Activated T-cell treated with anti-CD3 and anti-CD28 coated beads, Interleukin-2, amount 50 U/mL, for 48 hours (primary cell): ENCODE data around the gene KRT7.

Experiments
- DNase-seq, 2 experiments: peaks; one replicate each; pipeline ENCODE4 v3.0.0-alpha.2; 2020

The KRT7 gene

DNA sequence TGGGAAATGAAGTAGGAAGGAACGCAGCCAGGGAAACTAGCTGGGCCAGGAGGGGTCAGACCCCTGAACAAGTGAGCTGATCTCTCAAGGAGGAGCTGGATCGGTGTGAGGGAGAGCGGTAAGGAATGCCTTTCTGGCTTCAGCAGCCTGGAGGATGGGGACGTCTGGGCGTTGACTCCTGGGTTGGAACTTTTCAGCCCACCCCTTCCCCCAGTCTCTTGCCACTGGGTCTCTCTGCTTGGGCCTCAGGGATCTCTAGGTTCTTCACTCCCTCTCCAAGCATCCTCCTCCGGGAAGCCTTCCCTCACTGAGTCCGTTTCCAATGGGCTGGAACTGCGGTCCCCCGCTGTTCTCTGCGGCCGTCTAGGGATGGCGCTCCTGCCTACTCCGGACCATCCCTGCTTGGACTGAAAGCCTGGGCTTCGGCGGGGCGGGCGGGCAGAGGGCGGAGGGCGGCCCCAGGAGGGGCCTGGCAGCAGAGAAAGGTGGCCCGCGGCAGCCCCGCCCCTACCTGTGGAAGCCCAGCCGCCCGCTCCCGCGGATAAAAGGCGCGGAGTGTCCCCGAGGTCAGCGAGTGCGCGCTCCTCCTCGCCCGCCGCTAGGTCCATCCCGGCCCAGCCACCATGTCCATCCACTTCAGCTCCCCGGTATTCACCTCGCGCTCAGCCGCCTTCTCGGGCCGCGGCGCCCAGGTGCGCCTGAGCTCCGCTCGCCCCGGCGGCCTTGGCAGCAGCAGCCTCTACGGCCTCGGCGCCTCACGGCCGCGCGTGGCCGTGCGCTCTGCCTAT, at the start of gene KRT7:
KRT7 (plus strand) TSS at position 570 of the 788 bp plus-strand sequence; CDS start at position 624, 54 bp downstream.
- no peak for DNase-seq

GRCh38 chr12:52183544-52183910, 49.5 kb upstream of the KRT7 start:
- no peak for DNase-seq

DNA sequence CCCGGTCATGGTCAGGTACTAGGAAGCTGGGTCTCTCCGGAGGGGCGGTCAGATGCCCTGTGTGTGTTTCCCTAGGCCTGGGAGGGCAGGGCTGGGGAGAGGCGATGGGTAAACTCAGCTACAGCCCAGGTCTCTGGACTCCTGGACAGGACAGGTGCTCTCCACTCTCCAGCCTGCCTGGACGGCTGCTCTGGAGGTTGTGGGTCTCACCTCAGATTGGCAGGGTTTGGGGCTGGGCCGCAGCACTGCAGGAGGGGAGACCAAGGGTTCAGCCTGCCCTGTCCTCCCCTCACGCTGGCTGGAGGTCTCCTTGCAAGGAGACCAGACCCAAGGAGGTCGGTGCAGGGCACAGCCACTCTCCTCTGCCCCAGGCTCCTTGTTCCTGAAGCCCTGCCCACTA, 49.1 kb upstream of the KRT7 start:
- no peak for DNase-seq

DNA sequence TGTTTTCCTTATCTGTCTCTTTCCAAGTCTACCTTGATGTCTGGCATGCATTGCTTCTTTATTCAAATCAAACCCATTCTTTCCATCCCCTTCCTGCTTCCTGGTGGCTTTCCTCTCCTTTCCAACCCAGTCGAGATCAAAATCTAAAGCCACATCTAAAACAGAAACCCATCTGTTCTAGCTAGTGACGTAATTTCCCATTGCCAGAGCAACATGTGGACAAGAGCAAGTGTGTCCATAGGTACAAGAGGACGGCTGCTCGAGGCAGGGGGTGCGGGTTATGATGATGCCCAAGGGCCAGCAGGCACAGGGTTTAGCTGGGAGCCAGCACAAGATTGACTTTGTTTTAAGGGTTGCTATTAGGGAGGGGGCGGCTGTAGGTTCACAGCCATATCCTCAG, 48.2 kb upstream of the KRT7 start:
- DNase-seq, result no peak

DNA sequence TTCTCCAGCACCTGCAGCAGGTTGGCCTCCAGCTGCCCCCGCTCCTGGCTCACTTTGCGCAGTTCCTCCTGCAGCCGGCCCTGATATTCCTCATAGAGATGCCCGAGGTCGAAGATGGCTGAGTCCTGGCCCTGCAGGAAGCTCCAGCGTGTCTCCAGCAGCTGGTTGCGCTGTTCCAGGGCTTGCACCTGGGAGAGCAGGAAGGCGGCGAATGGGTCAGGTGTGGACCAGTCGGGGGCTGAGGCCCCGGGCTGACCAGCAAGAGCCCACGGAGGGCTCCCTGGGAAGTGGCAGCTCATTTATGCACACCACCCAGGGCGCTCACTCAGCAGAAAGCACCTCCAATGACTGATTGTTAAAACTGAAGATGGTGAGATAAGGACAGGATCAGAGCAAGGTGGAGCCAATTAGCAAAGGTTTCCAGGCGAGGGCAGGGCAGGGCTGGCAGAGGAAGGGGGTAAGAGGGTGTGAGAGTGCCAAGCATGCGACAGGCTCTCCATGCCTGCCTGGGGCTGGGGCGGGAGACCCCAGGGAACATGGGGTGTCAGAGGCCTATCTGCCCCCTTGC, 47.6 kb upstream of the KRT7 start:
- no peak for DNase-seq

- no peak for DNase-seq
Measured at GRCh38 chr12:52186118-52186840, 46.8 kb upstream of the KRT7 start.

DNA sequence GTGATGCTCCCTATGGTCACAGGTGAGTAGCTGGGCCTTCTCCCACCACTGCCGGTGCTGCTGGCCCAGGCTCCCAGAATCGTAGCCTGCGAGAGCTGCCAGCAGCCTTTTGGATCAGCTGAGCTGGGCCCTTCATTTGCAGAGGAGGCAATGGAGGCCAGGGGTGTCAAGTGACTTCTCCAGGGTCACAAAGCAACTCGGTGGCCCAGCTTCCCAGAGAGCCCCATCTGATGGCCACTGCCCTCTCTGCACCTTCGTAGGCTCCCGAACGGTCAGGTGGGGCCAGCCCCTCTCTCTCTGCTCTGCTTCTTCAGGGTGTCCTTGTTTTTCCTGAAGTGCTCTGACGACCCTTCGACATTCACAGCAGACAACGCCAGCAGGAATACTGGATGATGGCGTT, 45.8 kb upstream of the KRT7 start:
- no peak for DNase-seq

- no peak for DNase-seq
Measured at GRCh38 chr12:52187640-52188039, 45.4 kb upstream of the KRT7 start.

- DNase-seq, result no peak
Measured at GRCh38 chr12:52188658-52189057, 44.4 kb upstream of the KRT7 start.

DNA sequence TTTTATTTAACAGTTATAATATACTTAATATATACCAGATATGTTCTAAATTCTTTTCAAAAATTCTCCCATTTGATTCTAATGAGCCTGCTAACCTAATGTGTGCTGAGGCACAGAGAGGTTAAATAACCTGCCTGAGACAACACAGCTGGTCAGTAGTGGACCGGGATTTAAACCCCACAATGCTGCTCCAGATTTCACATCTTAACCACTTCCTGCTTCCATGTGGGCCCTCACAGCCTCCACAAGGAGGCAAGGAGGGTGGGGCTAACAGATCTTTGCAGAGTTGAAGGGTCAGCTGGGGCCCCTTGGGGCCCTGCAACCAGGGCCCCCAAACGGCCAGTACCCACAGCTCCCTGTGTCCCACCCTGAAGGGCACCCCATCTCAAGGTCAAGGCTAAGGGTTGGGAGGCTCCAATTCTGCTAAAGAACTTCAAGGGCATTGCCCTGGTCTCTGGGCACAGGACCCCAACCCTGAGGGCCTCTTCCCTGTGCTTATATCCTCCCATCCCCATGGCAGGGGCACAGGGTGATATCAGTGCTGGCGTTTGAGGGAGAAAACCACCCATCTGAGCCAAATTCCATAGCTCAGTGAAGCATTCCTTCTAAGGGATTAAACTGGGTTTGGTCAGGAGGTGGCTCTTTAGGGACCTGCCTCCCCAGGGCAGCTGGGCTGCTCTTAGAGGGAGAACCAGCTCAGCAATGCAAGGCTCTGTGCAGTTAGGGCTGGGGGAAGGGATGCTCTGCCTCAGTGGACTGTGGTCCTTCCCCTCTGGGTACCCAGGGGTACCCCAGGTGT, 43.5 kb upstream of the KRT7 start:
- DNase-seq, result no peak

DNA sequence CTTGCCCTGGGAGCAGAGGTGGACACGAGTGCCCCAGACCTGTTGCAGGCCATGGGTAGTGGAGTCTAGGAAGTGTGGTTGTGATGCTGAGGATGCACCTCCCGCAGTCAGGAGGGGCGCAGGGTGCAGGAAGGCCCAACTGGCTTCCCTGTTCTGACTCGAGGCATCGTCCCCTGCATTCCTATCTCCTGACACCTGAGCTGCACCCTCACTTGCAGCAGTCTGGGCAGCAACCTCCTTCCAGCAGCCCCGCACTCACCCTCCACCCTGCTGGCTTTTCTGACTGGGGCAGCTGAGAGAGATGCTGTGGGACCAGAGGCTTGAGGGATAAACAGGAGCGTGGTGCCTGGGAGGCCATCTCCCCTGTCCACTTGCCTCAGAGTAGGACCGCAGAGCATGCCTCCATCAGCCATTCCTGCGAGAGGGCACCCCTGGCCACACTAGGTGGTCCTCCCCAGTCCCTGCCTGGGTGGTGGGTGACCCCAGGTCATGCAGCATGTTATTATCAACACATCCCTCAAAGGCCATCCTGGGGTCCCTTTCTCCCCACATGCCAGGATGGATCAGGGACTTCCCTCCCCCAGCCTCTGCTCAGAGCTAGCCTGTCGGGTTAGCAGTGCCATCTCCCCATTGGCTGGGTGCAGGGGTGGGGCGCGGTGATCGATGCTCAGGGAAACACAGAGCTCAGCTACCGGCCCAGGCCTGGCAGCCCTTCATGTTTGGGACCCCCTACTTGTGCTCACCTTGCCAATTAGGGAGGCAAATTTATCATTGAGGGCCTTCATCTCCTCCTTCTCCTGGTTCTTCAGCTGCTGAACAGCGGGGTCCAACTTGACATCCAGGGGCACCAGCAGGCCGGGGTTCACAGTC, 41.9 kb upstream of the KRT7 start:
- DNase-seq, result no peak

DNA sequence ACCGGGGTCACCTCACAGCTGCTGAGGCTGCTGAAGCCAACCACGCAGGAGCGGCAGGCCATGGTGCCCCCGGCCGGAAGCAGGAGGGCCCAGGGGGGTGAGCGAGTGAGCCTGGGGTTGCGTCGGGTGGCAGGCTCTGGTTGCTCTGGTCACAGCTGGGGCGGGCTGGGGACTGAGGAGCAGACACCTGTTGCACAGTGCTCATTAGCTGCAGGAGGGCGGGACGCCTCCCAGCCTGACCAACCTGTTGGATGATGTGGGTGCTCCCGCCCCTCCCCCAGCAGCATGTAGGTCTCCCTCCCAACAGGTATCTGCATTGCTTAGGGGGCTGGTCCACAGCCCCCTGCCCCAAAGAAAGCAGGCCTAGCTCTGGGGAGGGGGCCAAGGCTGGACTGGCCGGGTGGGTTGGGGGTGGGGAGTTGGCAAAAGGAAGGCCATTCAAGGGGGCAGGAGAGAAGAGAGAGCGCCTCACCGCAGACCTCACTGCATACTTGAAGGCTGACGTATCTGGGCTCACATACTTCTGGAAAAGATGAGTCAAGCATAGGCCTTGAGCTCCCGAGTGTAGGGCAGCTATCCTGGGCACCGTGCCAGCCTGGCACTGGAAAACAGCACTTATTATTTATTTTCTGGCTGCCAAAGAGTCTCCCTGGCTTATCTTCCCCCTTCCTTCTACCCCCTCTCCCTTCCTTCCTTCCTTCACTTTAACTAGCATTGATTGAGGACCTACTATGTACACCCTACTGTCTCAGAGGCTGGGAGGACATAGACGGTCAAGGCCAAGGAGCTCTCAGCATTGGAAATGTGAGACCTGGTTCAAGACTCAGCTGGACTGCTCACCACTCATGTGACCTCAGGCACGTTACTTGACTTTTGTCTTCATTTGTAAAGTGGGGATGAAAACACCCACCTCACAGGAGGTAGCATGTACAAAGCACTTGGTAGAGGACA, 40.9 kb upstream of the KRT7 start, which contains the start of gene KRT80:
KRT80 (minus strand) TSS at position 174 of the 951 bp plus-strand sequence; CDS start at position 62, 112 bp downstream.
- peak in 1 of 2 experiments; percentile 27 for DNase-seq

DNA sequence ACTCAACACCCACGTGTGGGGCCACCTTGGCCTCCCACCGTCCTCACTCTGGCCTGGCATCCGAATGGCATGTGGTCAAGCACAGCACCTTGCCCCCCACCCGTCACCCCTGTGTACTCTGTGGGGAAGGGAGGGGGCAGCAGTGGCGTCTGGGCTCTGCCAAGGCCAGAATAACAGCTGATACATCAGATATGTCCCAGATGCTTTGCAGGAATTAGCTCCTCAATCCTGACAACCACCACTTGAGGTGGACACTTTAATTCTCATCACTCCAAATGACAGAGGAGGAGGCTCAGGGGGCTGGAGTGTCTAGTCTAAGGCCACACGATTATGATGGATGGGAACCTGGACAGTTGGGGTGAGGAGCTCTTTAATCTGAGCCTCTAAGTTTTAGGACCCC, 39.5 kb upstream of the KRT7 start:
- DNase-seq, result no peak

DNA sequence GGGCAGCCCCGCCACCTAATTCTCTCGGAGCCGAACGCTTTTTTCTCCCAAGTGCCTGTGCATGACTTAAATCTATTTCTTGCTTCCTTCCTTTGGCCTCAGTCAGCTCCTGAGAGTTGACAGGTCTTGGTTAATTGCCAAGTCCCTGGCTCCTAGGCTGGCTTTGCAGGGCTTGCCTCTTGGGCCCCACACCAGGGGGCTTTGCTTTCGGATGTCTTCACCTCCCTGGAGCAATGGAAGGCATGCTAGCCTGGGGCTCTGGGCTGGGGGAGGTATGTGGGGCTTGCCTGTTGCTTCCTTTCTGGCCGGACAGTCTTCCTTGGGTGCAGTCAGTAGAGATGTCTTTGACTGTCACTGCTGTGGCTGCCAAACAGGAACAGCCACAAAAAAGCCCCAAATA, 39.1 kb upstream of the KRT7 start:
- no peak for DNase-seq

DNA sequence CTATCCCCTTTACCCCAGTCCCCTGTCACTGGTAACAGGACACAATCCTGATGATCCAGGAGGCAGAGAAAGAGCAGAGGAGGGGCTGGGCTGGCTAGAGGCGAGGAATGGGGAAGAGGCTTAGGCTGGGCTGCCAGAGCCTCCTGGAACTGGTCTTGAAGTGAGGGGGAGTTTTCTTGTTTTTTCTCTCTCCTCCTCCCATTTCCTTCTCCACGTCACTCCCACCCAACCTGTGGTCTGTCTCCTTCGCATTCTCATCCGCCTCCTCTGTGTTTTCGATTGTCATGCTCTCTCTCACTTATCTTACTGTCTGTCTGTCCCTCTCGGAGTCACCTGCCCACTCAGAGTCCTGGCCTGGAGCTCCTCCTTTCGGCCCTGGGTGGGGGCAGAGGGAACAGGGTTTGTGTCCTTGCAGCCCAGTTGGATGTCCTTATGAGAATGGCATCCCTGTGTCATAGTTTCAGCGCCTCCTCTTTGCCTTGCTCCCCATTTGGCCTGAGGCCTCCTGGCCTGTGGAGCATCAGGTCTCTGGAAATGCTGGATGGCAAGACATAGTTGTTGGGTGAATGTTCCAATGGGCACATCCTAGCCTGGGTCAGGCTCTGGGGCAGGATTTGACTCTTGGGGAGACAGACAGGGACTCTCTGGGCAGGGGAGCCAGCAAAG, 37.8 kb upstream of the KRT7 start:
- DNase-seq, result no peak

DNA sequence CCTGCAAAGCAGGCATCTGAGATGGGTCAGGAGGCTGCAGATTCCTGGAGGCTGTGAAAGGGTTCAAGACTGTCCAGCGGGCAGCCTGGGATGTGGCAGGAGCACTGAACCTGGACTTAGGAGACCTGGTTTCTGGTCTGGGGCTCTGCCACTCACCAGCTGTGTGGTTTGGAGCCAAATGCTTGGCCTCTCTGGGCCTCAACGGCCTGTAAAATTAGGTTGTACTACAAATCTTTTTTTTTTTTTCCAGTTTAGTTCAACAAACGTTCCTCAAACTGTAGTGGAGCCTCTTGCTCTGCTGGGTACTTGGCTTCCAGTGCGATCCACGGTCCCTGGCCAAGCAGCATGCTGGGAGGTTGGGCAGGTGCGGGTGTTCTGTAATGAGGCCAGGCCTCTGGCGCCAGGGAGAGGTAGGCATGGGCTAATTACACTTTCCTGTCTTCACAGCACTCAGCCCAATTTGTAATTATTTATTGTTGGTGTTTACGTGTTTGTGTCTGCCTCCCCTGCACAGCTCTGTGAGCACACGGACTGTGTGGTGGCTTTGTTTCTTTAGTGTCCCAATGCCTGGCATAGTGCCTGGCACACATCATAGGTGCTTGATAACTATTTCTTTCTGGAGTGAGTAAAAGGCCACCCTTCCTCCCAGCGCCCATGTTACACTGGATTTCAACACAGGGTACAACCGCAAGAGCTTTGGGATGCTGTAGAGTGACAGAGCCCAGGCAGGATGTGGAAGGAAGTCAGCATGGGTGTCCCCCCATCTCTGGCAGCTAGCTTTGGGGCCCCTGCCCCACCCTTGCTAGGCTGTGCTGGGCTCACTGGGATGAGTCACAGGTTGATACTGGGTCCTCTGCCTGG, 35.4 kb upstream of the KRT7 start:
- no peak for DNase-seq

GRCh38 chr12:52198454-52199215, 34.4 kb upstream of the KRT7 start:
- no peak for DNase-seq

DNA sequence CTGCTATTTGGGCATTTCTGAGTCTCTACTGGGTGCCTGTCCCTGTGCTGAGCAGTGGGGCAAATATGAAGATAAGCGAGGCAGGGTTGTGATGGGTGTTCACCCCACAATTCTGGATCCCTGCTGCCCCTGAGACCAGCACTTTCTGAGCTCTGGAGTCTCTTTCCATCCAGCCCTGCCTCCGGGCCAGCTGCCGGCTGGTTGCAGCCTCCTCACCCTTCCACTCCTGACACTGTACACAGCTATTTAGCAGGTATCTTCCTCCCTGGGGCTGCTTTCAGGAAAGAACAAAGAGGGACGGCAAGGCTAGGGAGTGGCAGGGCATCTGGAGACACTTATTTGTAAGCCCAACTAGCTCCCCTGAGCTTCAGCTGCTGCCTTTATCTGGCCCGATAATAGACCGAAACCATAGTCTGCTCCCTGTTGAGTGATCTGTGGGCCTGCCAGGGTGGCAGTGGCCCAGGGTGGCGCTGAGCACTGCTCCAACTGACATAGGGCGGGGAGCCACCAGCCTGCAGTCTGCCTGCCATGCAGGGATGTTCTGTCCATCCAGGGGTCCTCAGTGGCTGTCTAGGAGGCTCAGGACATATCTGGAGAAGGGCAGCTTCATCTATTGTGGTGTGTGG, 33.6 kb upstream of the KRT7 start:
- DNase-seq, result no peak
